Measurements from ENCODE around the gene DPY19L3.
"Not testable (repeated sequence)": the region's sequence is repeated elsewhere in the genome, so short reads cannot be mapped to it uniquely, and the experiment has no call there.

Gene DPY19L3

GRCh38 chr19:32405431-32406160, at the start of gene DPY19L3:
Gene DPY19L3, plus strand, starts transcription at chr19:32405770. Its CDS starts 2,484 bp downstream, at chr19:32408254.
- DNase-seq (ENCODE audit: low spot score), result peak; percentile 92

GRCh38 chr19:32357720-32358119, 47.9 kb upstream of the DPY19L3 start:
- no peak for DNase-seq (ENCODE audit: low spot score)

GRCh38 chr19:32358321-32358720, 47.2 kb upstream of the DPY19L3 start:
- DNase-seq (ENCODE audit: low spot score), result no peak

GRCh38 chr19:32359581-32359980, 46.0 kb upstream of the DPY19L3 start:
- no peak for DNase-seq (ENCODE audit: low spot score)

- DNase-seq (ENCODE audit: low spot score), result no peak
Measured at GRCh38 chr19:32361574-32362317, 43.8 kb upstream of the DPY19L3 start.

GRCh38 chr19:32362318-32362691, 43.3 kb upstream of the DPY19L3 start:
- no peak for DNase-seq (ENCODE audit: low spot score)

GRCh38 chr19:32363175-32363574, 42.4 kb upstream of the DPY19L3 start:
- peak; percentile 57 for DNase-seq (ENCODE audit: low spot score)

- DNase-seq (ENCODE audit: low spot score), result peak; percentile 75
Measured at GRCh38 chr19:32363632-32364031, 41.9 kb upstream of the DPY19L3 start.

GRCh38 chr19:32364040-32364439, 41.5 kb upstream of the DPY19L3 start:
- DNase-seq (ENCODE audit: low spot score), result no peak

- no peak for DNase-seq (ENCODE audit: low spot score)
Measured at GRCh38 chr19:32367063-32367462, 38.5 kb upstream of the DPY19L3 start.

GRCh38 chr19:32367948-32368536, 37.5 kb upstream of the DPY19L3 start:
- no peak for DNase-seq (ENCODE audit: low spot score)

GRCh38 chr19:32368787-32369186, 36.8 kb upstream of the DPY19L3 start:
- no peak for DNase-seq (ENCODE audit: low spot score)

- DNase-seq (ENCODE audit: low spot score), result no peak
Measured at GRCh38 chr19:32372726-32373517, 32.6 kb upstream of the DPY19L3 start.

GRCh38 chr19:32373585-32374295, 31.8 kb upstream of the DPY19L3 start:
- DNase-seq (ENCODE audit: low spot score), result peak; percentile 63

GRCh38 chr19:32374362-32374761, 31.2 kb upstream of the DPY19L3 start:
- not testable (repeated sequence) for DNase-seq (ENCODE audit: low spot score)

- DNase-seq (ENCODE audit: low spot score), result peak; percentile 26
Measured at GRCh38 chr19:32377088-32377487, 28.5 kb upstream of the DPY19L3 start.

GRCh38 chr19:32380269-32380668, 25.3 kb upstream of the DPY19L3 start:
- DNase-seq (ENCODE audit: low spot score), result no peak

- DNase-seq (ENCODE audit: low spot score), result no peak
Measured at GRCh38 chr19:32387701-32388392, 17.7 kb upstream of the DPY19L3 start.

GRCh38 chr19:32388393-32388855, 17.1 kb upstream of the DPY19L3 start:
- DNase-seq (ENCODE audit: low spot score), result no peak

GRCh38 chr19:32392901-32393300, 12.7 kb upstream of the DPY19L3 start:
- DNase-seq (ENCODE audit: low spot score), result no peak

Measured in globus pallidus (tissue), 1 donor.